HG03196 (cell line): ENCODE results near the gene ISM1.

ENCODE experiments used
- ATAC-seq: cut with Tn5 transposase; IDR thresholded peaks from one replicate; pipeline ENCODE4 v1.9.1; 2021; ENCODE audit not compliant: unreplicated experiment

Gene ISM1

GRCh38 chr20:13340088-13340487 is 119.0 kb downstream of the ISM1 start:
- ATAC-seq: no peak

GRCh38 chr20:13341737-13342393 is 120.8 kb downstream of the ISM1 start:
- ATAC-seq: no peak

- ATAC-seq: no peak
These were observed 121.6 kb downstream of the ISM1 start for GRCh38 chr20:13342469-13343242.

GRCh38 chr20:13344671-13345070 is 123.6 kb downstream of the ISM1 start:
- ATAC-seq: no peak

- no peak for ATAC-seq
These were observed 127.5 kb downstream of the ISM1 start for GRCh38 chr20:13348311-13349234.

- ATAC-seq: no peak
These were observed 128.1 kb downstream of the ISM1 start for GRCh38 chr20:13349235-13349604.
